Neural progenitor cell (in vitro differentiated cells): Measurements from ENCODE around the gene HES7. TPM values are rescaled to one million over a fixed set of nuclear protein-coding genes. Genes with fewer than 3 reads are reported as not detected.

Experiments used
- DNase-seq: peaks from one replicate; pipeline ENCODE4 v3.0.0-alpha.2; 2016; ENCODE audit warnings: low spot score
- H2AFZ ChIP-seq: fragments of 200-600 bp; sonication (generic); replicated peaks from 2 replicates; pipeline ENCODE4 v1.6.1; 2016; ENCODE audit warnings: antibody characterized with exemption
- H3F3A ChIP-seq: fragments of 200-600 bp; sonication (generic); 2 replicates; pipeline ENCODE4 v1.6.1; 2016; ENCODE audit warnings: antibody characterized with exemption, low read depth
- H3K27ac ChIP-seq: fragments of 200-600 bp; sonication (generic); 2 replicates; pipeline ENCODE4 v1.5.1; 2016; ENCODE audit warnings: mild to moderate bottlenecking
- H3K27me3 ChIP-seq: fragments of 200-600 bp; sonication (generic); 2 replicates; pipeline ENCODE4 v1.6.1; 2016; ENCODE audit warnings: mild to moderate bottlenecking, moderate library complexity
- H3K36me3 ChIP-seq: fragments of 200-600 bp; sonication (generic); 2 replicates; pipeline ENCODE4 v1.5.1; 2016
- H3K4me1 ChIP-seq: fragments of 200-600 bp; sonication (generic); 2 replicates; pipeline ENCODE4 v1.6.1; 2016; ENCODE audit warnings: mixed run types
- H3K4me2 ChIP-seq: fragments of 200-600 bp; sonication (generic); 2 replicates; pipeline ENCODE4 v1.6.1; 2016
- H3K4me3 ChIP-seq: fragments of 200-600 bp; sonication (generic); 2 replicates; pipeline ENCODE4 v1.5.1; 2016
- H3K79me2 ChIP-seq: fragments of 200-600 bp; sonication (generic); 2 replicates; pipeline ENCODE4 v1.6.1; 2016; ENCODE audit warnings: low read depth
- H3K9ac ChIP-seq: fragments of 200-600 bp; sonication (generic); 2 replicates; pipeline ENCODE4 v1.6.1; 2016
- H3K9me3 ChIP-seq: fragments of 200-600 bp; sonication (generic); 2 replicates; pipeline ENCODE4 v1.5.1; 2016; ENCODE audit warnings: low read depth
- H4K20me1 ChIP-seq: fragments of 200-600 bp; sonication (generic); 2 replicates; pipeline ENCODE4 v1.6.1; 2016; ENCODE audit warnings: low read depth
- H3K27ac Mint-ChIP-seq: 3 replicates; pipeline ENCODE4 v1.8.0; 2021; ENCODE audit warnings: mixed read lengths
- H3K27me3 Mint-ChIP-seq: 2 replicates; pipeline ENCODE4 v1.8.0; 2022; ENCODE audit warnings: low read depth, mild to moderate bottlenecking, inconsistent platforms, moderate library complexity, mixed read lengths; ENCODE audit not compliant: insufficient read depth
- H3K36me3 Mint-ChIP-seq: 3 replicates; pipeline ENCODE4 v1.8.0; 2021; ENCODE audit warnings: mixed read lengths
- H3K4me1 Mint-ChIP-seq: 3 replicates; pipeline ENCODE4 v1.8.0; 2021; ENCODE audit warnings: mixed read lengths
- H3K4me3 Mint-ChIP-seq: 3 replicates; pipeline ENCODE4 v1.8.0; 2021; ENCODE audit warnings: mild to moderate bottlenecking, moderate library complexity, mixed read lengths
- H3K9me3 Mint-ChIP-seq: 3 replicates; pipeline ENCODE4 v1.8.0; 2020; ENCODE audit warnings: mixed read lengths
- CTCF ChIP-seq: fragments of 200-600 bp; sonication (generic); IDR thresholded peaks from 2 replicates; pipeline ENCODE4 v1.5.1; 2017; ENCODE audit warnings: antibody characterized with exemption, mild to moderate bottlenecking
- EZH2 ChIP-seq: fragments of 200-600 bp; sonication (generic); IDR thresholded peaks from 2 replicates; pipeline ENCODE4 v1.6.1; 2017; ENCODE audit warnings: antibody characterized with exemption, mild to moderate bottlenecking, moderate library complexity
- EZH2phosphoT487 ChIP-seq: fragments of 200-600 bp; sonication (generic); IDR thresholded peaks from 2 replicates; pipeline ENCODE4 v1.6.1; 2017; ENCODE audit warnings: antibody characterized with exemption
- total RNA-seq: library from RNA; depleted of rRNA; stranded (reverse); fragments of >200 nt; gene quantifications from 2 replicates; pipeline ENCODE4 v1.2.3, GENCODE V29; 2015; ENCODE audit warnings: low replicate concordance

The HES7 gene
- total RNA-seq, 1 donor from 2014 or later, result not detected

GRCh38 chr17:8110907-8111306 is 13.0 kb downstream of the HES7 start:
- Histone ChIP-seq H3K4me3 (no peak overlapping the region), H3K79me2 (no peaks in the 10 kb centered on the region), H3K27ac (no peak overlapping the region), H3K9me3 (no peaks in the 10 kb centered on the region), H4K20me1 (no peaks in the 10 kb centered on the region), H3K4me2 (no peak overlapping the region), H3K9ac (no peak overlapping the region), H2AFZ (no peak overlapping the region), H3K36me3 (no peaks in the 10 kb centered on the region), H3F3A (no peaks in the 10 kb centered on the region), H3K27me3 (peaks cover 87% of the 10 kb centered on the region), H3K4me1 (peaks cover 2% of the 10 kb centered on the region)
- TF ChIP-seq EZH2phosphoT487, result no peak
- no peak for TF ChIP-seq EZH2
- TF ChIP-seq CTCF, result no peak
- H3K36me3 Mint-ChIP-seq, result no peaks in the 10 kb centered on the region
- DNase-seq, result no peak
- H3K9me3 Mint-ChIP-seq, result no peaks in the 10 kb centered on the region
- H3K4me3 Mint-ChIP-seq, result peak overlapping the region; percentile 66
- no peak overlapping the region for H3K27ac Mint-ChIP-seq
- H3K4me1 Mint-ChIP-seq, result peaks cover 4% of the 10 kb centered on the region
- H3K27me3 Mint-ChIP-seq, result peaks cover 55% of the 10 kb centered on the region

DNA sequence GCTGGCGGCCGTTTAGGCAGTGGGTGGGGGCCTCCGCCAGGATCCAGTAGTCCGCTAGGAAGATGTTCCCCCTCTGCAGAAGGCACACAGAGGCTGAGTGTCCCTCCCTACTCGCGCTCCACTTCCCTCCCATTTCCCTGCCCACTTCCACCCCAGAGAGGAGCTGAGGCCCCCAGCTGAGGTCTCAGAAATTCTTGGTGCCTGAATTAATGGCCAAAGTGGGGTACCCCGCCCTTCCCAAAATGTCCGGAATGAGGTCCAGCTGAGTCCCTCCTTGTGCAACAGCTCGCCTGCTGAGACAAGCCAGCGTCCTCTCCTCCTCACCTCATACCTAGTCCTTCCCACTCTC is 13.5 kb downstream of the HES7 start:
- H3K27ac Mint-ChIP-seq, result no peak overlapping the region
- TF ChIP-seq EZH2phosphoT487 (no peak), CTCF (no peak), EZH2 (peak; percentile 5)
- Histone ChIP-seq H3K4me1 (peaks cover 2% of the 10 kb centered on the region), H3K9me3 (no peaks in the 10 kb centered on the region), H3F3A (no peaks in the 10 kb centered on the region), H3K4me3 (peak overlapping the region; percentile 50), H3K36me3 (no peaks in the 10 kb centered on the region), H3K79me2 (no peaks in the 10 kb centered on the region), H2AFZ (no peak overlapping the region), H4K20me1 (no peaks in the 10 kb centered on the region), H3K9ac (no peak overlapping the region), H3K4me2 (peak overlapping the region; percentile 79), H3K27ac (no peak overlapping the region), H3K27me3 (peaks cover 82% of the 10 kb centered on the region)
- H3K4me1 Mint-ChIP-seq, result peaks cover 4% of the 10 kb centered on the region
- no peaks in the 10 kb centered on the region for H3K9me3 Mint-ChIP-seq
- DNase-seq, result no peak
- H3K36me3 Mint-ChIP-seq, result no peaks in the 10 kb centered on the region
- peak overlapping the region; percentile 66 for H3K4me3 Mint-ChIP-seq
- H3K27me3 Mint-ChIP-seq, result peaks cover 51% of the 10 kb centered on the region

- H3K4me2 ChIP-seq, result peak overlapping the region; percentile 79
- no peaks in the 10 kb centered on the region for H3K9me3 Mint-ChIP-seq
- peaks cover 2% of the 10 kb centered on the region for H3K4me1 ChIP-seq
- peak; percentile 82 for DNase-seq
- no peak overlapping the region for H3K27ac Mint-ChIP-seq
- no peaks in the 10 kb centered on the region for H3F3A ChIP-seq
- peaks cover 4% of the 10 kb centered on the region for H3K4me1 Mint-ChIP-seq
- no peaks in the 10 kb centered on the region for H3K36me3 Mint-ChIP-seq
- peak overlapping the region; percentile 9 for H3K4me3 Mint-ChIP-seq
- H3K27me3 ChIP-seq, result peaks cover 77% of the 10 kb centered on the region
- H4K20me1 ChIP-seq, result no peaks in the 10 kb centered on the region
- no peaks in the 10 kb centered on the region for H3K79me2 ChIP-seq
- peak overlapping the region; percentile 59 for H2AFZ ChIP-seq
- peak overlapping the region; percentile 50 for H3K4me3 ChIP-seq
- H3K27me3 Mint-ChIP-seq, result peaks cover 48% of the 10 kb centered on the region
- no peak overlapping the region for H3K27ac ChIP-seq
- no peaks in the 10 kb centered on the region for H3K9me3 ChIP-seq
- H3K36me3 ChIP-seq, result no peaks in the 10 kb centered on the region
- H3K9ac ChIP-seq, result no peak overlapping the region
- TF ChIP-seq EZH2phosphoT487 (peak; percentile 66), EZH2 (peak; percentile 80), CTCF (peak; percentile 81)
Observed at GRCh38 chr17:8109661-8110455, 14.0 kb downstream of the HES7 start.
